Medulla oblongata (tissue), 1 donor: ENCODE measurements around the gene GALNT13.

Source experiments
- DNase-seq: peaks from one replicate; pipeline ENCODE4 v3.0.0-alpha.2; 2015; ENCODE audit errors: extremely low spot score

GALNT13 gene

DNA sequence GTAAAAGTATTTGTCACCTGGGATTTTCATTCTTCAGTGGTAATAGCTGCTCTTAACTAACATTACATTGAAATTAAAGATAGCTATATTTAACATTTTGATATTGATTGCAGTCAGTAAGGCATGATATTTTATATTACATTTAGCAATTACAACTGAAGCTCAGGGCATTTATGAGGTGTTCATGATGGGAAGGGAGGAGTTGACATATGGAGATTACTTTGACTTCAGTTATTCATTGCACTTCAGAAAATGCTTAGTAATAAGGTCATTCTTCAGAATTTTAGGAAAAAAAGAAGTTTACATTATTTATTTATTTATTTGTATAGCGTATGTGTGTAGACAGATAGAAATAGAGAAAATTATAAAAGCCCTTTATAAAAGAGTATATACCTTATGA, 352.0 kb downstream of the GALNT13 start:
- no peak for DNase-seq

DNA sequence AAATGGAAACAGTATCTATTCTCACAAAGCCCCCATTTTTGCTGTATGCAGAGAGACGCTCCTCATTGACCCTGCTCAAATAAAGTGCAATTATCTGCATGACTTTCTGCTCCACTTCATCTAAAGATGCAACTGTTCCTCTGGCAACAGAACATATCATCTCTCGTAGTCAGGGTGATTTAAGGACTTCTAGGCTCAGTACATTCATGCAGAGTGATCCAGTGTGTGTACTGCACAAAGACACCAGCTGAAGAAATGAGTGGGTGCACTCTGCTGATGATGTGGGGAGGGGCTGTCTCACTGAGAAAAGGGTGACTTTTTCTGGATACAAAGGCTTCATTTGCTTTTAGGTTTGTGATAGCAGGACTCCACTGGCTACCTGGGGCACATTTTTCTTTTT, 355.2 kb downstream of the GALNT13 start:
- DNase-seq = no peak

DNA sequence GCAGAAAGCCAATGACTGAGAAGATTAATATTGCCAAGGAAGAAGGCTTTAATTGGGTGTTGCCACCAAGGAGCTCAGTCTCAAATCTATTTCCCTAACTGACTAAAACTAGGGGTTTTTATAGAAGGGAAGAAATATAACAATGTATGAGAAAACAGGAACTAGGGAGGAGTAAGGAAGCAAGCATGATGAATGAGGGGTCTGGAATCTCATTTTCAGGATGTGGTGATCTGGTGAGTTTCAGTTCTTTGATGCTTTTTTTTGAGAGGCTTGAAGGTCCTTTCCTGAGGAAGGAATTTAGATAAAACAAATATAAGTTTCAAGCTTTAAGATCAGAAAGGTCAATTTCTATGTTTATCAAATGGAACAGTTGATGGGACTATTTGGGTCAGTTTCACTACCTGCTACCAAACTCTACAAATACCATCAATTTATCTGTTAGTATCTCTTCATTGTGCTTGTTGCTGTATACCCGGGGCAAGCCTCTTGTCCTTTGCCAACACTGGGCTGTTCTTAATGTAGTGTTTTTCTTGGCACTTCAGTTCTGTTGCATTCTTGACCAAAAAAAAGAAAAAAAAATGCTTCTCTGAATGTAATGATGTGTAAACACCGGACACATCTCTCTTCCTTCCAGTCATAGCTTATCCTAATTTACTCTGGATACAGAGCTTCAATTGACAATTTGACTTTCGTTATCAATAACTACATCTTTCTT, 357.0 kb downstream of the GALNT13 start:
- DNase-seq = no peak

DNA sequence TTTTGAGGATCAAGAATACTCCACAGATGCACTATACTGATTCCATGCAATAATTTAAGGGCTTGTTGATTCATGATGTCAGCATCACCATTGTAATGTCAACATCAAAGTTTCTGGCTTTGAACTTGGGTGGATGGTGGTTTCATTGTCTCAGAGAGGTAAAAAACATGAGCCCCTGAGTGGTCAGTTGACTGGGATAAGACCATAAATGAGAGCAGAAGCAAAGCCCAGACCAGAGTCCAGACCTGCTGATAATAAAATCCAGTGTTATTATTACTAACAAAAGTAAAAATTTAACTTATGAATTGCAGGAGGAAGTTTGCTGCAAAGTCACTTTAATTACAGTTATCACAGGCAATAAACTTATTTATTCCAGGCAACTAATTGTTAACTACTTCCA, 358.2 kb downstream of the GALNT13 start:
- DNase-seq = no peak

DNA sequence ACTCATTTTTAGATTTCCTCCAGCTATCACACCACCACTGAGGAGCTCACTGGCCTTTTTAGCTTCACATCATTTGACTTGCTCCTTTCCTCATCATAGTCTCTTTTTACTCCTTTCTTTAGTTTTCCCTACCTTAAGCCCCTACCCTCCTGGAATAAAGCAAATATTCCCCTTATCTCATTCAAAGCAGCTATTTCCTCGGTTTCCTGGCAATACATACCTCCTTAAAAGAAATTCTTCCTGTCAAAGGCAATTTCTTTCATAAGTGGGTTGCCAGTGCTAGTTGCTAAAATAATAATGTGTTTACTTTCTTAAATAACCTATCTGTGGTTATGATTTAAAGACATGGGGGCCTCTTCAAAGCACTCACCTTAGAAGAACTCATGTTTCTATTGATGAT, 359.3 kb downstream of the GALNT13 start:
- DNase-seq = no peak

DNA sequence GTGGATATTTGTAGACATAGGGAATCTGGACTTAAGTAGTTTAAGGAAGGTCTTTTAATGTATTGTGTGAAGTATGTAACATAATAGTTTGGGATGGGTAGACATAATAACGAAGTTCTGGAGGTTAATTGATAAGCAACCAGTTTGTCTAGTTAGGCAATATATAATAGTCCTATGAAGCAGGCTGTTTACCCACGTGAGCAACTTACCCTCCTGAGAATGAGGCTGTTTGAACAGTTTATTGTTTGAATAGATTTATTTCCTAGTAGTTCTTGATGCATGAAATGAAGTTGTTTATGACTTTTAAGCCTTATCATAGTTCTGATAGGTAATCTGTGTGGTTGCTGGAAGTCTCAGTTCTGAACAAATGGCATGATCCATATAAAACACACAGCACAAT, 361.5 kb downstream of the GALNT13 start:
- no peak for DNase-seq

DNA sequence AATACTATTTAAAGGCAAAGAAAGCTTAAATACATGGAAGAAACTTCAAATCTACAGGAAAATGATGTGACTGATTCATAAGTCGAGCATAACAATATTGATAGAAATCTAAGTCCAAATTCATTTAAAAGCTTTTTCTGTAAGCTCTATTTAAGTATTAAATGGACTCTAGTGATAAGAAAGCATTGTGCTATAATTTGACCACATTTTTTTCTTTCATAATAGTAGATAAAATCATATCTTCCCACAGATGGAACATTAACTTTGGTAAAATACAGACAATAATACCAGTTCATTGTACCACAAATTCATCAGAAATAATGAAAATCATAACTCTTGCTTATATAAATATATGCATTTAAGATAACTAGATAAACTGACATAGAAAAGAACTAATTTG, 366.5 kb downstream of the GALNT13 start:
- no peak for DNase-seq

DNA sequence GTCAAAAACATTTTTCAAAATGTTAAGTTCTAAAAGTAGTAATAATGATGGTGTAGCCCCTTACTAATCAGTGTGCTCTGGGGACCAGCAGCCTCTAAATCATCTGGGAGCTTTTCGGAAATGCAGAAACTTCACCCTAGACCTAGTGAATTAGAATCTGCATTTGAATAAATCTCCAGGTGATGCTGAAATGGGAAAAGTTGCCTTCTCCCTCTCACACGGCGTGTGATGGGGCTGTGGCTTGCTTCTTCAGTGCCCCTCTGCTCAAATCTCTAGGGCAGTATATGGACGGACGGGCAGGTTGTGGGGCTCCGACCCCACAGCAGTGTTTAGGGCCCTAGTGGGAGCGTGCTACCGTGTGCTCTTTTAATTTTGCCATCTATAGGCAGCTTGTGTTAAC, 368.6 kb downstream of the GALNT13 start:
- DNase-seq = no peak

DNA sequence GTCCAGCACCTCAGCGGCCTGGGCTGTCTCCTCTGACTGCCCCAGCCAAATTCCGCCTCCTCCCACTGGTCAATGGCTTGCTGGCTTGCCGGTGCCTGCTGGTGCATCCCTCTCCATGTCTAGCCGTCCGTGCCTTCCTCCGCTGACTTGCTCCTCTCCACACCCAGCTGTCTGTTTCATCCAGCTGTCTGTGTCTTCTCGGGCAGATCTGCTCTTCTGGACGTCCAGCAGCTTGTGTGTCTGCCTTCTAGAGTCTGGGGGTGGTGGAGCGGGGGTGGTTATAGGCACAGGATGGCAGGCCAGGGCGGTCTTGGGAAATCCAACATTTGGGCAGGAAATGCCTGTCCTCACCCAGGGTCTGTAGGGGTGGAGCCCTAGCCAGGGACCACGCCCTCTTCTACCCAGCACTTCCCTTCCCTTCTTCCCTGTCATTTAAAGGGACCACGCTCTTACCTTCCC, 369.2 kb downstream of the GALNT13 start:
- DNase-seq = no peak

DNA sequence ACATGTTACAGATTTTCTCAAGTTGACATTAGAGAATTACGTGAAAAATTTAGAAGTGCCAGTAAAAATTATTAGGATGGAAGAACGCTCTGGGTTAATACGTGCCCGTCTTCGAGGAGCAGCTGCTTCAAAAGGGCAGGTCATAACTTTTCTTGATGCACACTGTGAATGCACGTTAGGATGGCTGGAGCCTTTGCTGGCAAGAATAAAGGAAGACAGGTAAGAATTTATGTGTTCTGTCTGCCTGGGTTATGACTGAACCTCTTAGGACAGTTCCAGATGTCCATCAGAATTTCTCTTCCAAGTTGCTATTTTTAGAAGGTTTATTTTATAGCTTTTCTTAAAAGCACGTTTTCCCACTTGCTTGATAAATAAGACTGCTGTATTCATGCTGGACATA, 371.0 kb downstream of the GALNT13 start:
- DNase-seq = no peak

DNA sequence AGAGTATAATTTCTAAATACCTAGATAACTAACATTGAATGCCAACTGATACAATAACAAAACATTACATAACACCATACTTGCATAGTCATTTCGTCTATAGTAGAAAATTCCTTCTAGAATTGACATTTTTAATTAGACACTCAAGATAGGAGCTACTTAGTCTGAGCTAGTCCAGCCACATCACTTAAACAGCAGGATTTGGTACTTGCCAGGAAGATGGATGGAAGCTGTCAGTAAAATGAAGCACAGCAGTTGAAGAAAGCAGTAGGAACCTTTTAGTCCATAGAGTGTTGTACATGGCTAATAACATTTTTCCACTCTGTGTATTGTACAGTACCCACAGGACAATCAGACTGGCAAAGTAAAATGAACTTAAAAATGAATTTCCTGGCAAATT, 372.0 kb downstream of the GALNT13 start:
- no peak for DNase-seq

DNA sequence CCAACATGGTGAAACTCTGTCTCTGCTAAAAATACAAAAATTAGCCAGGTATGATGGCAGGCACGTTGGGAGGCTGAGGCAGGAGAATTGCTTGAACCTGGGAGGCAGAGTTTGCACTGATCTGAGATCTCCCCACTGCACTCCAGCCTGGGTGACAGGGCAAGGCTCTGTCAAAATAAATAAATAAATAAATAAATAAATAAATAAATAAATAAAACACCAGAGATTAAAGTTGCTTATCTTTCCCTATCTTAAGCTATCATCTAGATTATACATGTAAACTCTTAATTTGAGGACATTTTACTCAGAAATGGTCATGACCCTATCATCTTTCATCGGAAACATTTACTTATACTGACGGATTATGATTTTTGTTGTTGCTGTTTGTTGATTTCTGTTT, 373.2 kb downstream of the GALNT13 start:
- DNase-seq = no peak

DNA sequence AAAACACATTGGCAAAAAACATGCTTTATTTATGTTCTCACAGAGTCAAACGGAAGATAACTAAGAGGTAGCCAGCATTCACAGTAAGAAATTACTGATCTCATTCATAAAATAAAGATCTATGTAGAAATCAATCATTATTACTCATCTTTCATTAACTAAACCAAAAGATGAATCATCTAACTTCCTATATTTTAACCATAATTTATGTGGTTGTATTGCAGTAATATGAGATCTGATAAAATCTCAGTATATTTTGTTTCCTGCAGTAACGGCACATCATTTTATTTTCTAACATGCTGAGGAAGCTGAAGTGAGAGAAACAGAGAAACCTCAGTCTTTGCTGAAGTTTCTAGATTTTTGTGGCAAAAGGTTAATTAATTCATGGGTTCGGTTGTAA, 375.8 kb downstream of the GALNT13 start:
- DNase-seq = no peak

DNA sequence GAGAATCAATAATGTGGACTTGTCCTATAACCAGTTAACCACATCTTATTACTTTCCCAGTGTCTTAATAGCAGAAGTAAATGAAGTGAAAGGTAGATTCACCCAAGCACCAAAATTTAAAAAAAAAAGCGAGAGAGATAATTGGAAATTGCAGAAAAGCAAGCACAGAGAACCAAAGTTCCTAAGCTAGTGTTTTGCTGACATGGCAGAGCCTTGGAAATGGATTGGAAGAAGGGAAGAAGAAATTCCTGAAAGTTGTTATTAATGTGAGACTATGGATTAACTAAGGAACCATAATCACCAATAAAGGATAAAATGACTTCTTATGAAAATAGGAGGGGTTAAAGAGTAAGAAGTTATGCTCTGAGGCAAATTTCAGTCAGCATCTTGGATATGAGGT, 384.4 kb downstream of the GALNT13 start:
- no peak for DNase-seq

DNA sequence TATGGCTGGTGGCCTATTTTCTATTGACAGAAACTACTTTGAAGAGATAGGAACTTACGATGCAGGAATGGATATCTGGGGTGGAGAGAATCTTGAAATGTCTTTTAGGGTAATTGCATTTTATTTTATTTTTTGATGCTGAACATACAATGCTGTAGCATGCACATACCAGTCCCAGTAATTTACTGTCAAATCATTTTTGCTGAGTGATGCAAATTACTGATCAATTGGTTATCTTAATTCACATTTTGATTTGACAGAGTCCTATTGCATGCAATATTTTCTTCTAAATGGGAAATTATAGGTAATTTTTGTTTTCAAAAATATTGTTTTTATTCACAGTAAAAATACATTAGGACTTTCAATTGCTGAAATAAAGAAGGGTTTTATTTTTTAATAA, 387.3 kb downstream of the GALNT13 start:
- DNase-seq = no peak

DNA sequence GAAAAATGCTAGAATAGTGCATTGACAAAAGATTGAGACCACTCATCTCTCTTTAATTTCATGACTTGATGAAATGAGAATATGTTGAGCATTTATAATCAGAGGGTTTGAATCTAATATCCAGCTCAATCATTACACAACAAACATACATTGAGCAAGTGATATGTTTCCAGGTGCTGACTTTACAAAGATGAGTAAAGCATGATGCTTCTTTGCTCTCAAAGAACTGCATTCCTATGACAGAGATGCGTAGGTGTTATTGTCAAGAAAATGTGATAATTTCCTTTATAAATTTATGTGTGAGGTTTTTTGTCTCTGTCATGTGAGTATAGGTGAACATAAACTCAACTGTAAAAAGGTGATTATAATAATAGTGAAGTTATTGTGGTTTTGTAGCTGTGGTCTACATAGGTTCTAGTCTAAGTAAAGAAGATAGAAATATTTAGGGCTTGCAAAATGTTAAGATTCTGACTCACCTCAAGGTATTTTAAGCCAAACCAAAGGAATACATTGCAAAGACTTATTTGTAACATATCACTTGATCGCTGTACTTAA, 389.8 kb downstream of the GALNT13 start:
- DNase-seq = no peak

DNA sequence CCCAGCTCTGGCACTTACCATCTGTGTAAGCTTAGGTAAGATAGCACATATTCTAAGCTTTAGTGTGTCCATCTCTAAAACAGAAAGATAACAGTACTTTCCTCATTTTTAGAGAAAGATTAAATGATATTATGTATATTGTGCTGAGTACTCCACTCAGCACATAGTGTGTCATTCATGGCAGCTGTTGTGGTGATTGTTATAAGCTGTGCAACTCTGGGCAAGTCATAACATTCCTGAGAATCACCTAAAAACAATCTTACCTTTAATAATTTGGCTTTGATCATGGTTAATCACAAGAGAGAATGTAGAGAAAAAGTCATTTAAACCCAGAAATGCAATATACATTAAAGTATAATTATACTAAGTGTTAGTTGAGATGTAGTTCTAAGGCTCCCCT, 391.5 kb downstream of the GALNT13 start:
- no peak for DNase-seq

DNA sequence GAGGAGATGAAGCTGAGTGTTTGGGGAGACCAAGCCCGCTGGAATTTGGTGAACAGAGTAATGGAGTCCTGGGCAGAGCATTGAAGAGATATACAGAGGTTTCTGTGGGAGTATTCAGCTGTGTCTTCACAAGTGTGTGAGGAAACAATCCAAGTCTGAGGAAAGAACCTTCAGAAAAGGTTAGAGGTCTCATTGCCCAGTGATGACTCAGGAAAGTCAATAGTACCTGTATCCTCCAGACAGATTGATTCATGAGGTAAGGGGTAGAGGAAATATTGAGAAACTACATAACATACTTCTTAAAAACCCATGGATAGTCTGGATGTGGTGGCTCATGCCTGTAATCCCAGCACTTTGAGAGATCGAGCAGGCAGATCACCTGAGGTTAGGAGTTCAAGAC, 392.3 kb downstream of the GALNT13 start:
- no peak for DNase-seq

DNA sequence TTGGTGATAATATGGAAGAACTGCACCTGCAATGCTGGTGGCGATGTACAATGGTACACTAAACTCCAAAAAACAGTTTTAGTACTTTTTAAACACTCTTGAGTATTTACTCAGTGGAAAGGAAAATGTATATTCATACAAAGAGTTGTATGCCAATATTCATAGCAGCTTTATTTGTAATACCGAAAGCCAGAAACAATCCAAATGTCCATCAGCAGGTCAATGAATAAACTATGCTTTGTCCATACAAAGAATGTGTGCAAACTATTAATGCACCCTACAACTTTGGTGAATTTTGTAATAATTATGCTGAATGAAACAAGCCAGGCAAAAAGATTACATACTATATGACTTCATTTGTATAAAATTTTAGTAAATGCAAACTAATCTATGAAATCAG, 396.3 kb downstream of the GALNT13 start:
- no peak for DNase-seq

DNA sequence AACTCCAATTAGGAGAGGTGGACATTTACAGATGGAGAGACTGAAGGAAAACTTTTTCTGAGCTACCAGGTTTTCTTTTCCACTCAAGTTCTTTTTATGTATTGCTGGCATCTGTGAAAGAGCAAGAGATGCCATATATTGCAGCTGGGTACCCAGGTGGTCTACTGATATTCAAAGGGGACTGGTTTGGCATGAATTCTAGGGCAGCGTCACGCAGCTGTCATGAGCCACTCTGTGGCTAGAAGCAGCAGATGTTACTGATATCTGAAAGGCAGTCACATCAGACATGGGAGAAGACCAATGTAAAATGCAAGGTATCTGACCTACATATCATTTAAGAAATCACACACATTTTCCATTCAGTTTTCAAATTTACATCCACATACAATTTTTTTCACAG, 408.8 kb downstream of the GALNT13 start:
- no peak for DNase-seq

DNA sequence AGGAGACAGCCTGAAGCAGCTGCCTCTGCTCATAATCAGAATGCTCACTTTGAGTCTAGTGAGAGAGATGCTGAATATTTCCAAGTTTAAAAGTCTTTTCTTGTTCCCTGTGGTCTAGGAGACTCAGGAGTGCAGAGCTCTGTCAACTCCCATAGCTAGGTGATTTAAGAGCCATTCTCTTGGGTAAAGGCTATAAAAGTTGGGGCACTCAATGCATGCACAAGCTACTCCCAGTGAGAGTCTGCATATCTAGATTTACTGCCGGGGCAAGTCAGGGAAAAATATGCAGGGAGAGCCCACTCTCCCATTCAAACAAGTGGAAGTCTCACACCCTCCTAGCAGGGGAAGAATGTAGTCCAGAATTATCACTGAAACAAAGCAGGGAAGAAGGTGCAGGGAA, 418.1 kb downstream of the GALNT13 start:
- DNase-seq = no peak

DNA sequence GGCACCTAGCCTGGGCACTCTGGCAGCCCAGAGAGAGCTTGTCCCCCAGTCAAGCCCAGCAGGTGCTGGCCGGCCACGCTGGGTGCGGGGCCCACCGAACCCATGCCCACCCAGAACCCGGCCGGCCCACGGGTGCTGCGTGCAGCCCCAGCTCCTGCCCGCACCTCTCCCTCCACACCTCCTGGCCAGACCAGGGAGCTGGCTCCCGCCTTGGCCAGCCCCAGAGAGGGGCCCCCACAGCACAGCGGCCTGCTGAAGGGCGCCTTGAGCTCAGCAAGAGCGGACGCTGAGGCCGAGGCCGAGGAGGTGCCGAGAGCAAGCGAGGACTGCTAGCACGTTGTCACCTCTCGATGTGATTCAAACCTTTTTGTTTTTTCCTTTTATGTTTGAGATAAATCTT, 419.8 kb downstream of the GALNT13 start:
- no peak for DNase-seq

DNA sequence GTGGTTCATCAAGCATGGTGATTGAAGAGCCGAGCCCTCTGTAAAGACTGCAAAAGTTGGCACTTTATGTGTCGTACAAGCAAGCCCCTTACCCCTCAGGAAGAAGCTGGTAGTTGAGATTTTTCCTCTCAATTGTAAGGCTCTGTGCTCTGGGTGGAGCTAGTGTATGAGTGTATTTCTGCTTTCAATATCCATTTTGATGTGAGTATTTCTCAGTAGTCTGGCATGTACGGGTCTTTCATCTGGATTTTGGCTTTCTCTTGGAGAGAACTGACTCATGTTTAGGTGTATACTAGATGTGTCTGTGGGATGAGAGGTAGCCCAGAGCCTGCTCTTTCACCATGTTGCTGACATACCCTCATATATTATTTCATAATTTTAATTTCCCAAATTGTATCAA, 420.2 kb downstream of the GALNT13 start:
- no peak for DNase-seq

DNA sequence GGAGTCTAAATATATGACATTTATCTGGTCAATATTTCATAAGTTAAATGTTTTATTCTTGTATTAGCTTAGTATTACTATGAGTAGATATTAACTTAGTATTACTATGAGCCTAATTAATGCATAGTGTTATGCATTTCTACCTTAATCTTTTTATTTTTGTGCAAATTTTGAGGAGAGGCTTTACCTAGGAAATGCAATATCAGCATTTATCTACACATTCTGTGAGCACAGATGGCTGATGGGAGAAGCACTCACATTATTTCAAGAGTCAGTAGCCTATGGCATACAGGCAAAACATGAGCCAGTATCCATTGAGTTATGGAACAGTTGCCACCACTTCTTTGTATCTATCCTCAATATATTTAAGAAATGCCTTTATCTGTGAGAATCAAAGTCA, 422.1 kb downstream of the GALNT13 start:
- DNase-seq = no peak
